NK-92 (cell line): ENCODE results near the gene UBAP1.
"Not testable (repeated sequence)": the region's sequence is repeated elsewhere in the genome, so short reads cannot be mapped to it uniquely, and the experiment has no call there.

Experiments used
- DNase-seq: peaks from one replicate; lab custom pipeline; 2025; ENCODE audit not compliant: unreplicated experiment; lab: John Stamatoyannopoulos, UW

Gene UBAP1

DNA sequence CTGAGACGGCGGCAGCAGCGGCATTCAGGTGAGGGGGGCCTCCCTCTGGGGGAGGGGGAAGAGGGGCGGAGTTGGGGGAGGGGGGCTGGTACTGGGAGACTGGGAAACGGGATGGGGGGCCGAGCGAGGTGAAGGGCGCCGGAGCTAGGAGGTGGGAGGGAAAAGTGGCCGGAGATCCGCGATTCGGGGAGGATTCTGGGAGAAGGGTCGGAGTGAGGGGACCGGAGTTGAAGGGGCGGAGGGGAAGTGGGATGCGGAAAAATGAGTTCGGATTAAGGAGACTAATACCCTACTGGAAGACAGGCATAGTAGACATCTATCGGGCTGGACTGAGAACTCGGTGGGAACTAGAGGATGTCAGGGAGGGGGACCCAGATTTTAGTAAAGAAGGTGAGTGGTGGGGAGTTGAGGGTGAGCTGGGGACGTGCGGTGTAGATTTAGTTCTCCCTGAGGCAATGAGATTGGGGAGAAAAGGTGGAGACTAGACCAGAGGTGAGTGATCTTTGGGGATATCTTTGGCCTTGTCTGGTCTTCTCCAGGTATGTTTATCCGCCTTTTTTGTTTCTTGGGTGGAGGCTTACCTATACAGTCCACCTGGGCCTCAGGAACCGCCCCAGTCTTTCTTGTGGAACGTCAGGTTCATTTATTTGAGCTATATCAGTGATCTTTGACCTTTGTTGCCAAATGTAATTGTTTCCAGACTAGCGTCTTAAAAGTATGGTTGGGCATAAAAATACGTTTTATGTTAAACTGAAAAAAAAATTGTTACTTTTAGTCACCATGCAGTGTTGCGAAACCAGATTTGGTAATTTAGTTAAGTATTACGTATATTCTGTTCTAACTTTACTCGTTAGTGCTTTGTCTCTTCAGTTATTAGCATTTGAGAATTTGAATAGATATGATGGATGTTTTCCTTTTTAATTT is 632 bp downstream of the UBAP1 start:
- DNase-seq, result no peak

DNA sequence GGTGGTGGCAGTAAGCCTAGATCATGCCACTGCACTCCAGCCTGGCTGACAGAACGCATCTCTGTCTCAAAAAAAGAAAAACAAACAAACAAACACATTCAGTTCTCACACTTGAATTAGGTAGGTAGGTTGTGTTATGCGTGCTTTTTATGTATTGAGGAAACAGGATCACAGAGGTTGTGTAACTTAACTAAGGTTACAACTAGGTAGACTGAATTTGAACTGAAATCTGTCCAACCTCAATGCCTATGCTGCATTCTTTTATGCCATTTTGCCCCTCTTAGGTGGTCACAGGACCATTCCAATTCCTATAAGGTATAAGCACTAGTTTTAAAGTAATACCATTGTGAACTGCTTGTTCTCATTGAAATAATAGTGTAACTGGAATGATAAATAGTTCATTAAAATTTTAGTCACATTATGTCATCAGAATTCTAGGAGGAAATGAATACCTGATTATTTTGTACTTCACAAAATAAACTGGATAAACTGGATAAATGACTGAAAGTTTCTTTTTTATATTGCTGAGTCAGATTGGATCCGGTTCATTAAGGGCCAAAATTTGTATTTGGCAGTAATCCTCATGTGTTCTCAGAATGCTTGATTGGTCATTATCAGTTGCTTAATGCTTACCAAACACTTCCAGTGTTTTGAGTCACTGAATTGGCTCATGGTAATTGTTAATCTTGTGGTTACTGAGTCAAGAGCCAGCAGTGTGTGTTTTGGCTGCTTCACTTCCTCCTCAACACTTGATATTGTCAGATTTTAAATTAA is 7.1 kb downstream of the UBAP1 start:
- DNase-seq, result no peak

- no peak for DNase-seq
These were observed 9.0 kb downstream of the UBAP1 start for GRCh38 chr9:34187891-34188240.

GRCh38 chr9:34190996-34191892 is 12.4 kb downstream of the UBAP1 start:
- DNase-seq, result no peak

DNA sequence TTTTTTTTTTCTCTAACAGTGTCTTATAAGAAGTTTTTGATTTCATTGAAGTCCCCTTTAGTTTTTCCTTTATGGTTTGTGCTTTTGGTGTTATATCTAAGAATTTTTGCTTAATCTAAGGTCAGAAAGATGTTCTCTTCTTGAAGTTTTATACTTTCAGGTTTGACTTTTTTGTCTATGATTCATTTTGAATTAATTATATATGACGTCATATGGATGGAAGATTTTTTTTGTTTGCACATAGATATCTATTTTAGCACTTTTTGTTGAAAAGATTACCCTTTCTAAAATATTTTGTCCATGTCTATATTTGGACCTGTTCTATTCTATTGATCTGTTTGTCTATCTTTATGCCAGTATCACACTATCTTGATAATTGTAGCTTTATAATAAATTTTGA is 16.3 kb downstream of the UBAP1 start:
- no peak for DNase-seq

- not testable (repeated sequence) for DNase-seq
These were observed 18.4 kb downstream of the UBAP1 start for GRCh38 chr9:34197286-34197685.

GRCh38 chr9:34197756-34198711 is 19.2 kb downstream of the UBAP1 start:
- DNase-seq, result no peak

- no peak for DNase-seq
These were observed 21.2 kb downstream of the UBAP1 start for GRCh38 chr9:34200092-34200491.

DNA sequence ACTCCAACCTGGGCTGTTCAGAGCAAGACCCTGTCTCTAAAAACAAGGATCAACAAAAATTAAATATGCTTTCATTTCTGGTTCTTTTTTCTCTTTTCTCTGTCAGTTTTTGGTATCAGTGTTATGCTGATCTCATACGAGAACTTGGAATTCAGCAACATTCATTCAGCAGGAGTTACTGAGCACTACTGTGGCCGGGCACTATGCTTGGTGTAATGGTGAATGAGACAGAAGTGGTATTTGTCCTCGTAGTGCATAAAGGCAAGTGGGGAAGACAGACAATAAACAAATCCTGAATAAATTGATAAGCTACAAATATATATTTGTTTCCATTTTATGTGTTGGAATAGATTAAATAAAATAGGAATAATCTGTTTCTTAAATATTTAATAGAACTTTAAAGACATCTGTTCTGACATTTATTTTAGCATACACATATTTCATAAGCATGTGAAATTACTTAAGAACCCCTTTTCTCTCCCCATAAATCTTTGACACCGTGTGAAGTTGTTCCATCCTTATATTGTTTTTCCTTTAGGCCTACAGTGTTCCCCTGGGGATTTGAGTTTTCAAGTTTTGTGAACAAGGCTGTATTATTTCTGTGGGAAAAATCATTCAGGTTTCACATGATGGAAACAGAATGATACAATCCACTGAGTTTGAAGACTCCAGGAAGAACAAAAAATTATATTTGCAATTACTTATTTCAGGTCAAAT is 24.6 kb downstream of the UBAP1 start:
- DNase-seq, result no peak

DNA sequence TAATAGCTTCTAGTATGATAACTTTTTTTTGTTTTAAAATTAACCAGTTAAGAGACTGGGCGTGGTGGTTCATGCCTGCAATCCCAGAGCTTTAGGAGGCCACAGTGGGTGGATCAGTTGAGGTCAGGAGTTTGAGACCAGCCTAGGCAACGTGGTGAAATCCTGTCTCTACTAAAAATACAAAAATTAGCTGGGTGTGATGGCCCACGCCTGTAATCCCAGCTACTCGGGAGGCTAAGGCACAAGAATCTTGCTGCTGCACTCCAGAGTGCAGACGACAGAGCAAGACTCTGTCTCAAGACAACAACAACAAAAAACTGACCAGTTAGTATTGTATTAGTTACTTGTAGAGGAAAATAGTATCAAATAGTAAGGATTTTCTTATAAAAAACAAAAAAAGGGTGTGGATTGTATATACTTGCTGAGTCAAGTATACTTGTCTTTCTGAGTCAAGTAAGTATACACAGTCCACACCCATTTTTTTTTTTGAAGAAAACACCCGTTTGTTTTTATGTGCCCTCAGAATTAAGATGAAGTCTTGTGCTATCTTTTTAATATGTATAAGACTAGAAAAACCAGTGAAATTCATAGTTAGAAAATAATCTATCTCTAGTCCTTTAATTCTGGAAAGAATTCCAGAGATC is 25.3 kb downstream of the UBAP1 start:
- no peak for DNase-seq

DNA sequence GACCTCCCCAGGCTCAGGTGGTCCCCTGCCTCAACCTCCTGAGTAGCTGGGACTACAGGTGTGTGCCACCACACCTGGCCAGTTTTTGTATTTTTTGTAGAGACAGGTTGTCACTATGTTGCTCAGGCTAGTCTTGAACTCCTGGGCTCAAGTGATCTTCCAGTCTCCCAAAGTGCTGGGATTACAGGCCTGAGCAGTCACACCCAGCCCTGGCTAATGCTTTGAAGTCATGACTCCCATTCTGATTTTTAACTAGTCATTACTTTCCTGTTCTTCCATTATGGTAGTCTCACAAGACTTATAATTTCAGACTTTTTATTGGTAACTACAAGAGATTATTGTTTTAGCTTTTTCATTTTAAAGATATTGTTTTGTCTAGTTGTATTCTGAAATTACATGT is 26.3 kb downstream of the UBAP1 start:
- no peak for DNase-seq

GRCh38 chr9:34206561-34206960 is 27.7 kb downstream of the UBAP1 start:
- no peak for DNase-seq

DNA sequence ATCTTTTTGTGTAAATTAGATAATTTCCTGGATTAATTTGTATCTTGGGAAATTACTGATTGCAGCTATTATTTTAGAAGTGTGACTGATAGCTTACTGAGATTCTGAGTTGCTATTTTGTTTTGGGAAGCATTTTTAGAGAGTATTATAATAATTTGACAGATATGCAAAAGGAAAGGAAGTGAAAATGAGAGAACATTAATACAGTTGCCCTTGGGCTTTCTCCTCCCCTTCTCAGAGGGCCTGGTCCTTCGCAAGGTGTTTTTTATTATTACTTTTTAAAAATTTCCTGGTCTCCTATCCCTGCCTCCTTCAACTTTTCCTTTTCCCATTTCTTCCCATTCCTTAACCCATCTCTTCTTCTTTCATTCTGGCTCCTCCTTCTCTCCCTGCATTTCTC is 32.6 kb downstream of the UBAP1 start:
- DNase-seq, result no peak

DNA sequence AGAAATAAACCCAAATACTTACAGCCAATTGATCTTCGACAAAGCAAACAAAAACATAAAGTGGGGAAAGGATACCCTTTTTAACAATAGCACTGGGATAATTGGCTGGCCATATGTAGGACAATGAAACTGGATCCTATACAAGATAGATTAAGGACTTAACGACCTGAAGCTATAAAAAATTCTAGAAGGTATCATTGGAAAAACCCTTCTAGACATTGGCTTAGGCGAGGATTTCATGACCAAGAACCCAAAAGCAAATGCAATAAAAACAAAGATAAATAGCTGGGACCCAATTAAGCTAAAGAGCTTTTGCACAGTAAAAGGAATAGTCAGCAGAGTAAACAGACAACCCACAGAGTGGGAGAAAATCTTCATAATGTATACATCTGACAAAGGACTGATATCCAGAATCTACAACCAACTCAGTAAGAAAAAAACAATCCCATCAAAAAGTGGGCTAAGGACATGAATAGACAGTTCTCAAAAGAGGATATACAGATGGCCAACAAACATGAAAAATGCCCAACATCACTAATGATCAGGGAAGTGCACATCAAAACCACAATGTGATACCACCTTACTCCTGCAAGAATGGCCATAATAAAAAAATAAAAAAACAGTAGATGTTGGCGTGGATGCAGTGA is 35.6 kb downstream of the UBAP1 start:
- not testable (repeated sequence) for DNase-seq

GRCh38 chr9:34216325-34216724 is 37.5 kb downstream of the UBAP1 start:
- DNase-seq, result no peak

DNA sequence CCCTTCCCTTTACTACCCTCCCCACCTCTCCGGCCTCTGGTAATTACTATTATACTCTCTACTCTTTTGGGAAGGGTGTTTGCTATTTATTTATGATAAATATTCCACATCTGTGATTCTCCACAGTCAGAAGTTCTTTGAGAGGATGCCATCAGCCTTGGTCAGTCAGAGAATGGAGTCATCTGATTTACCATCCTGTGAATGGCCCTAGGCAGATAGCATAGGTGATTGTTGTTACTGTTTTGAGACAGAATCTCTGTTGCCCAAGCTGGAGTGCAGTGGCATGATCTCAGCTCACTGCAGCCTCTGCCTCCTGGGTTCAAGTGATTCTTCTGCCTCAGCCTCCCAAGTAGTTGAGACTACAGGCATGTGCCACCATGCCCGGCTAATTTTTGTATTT is 38.2 kb downstream of the UBAP1 start:
- DNase-seq, result not testable (repeated sequence)

GRCh38 chr9:34218446-34218845 is 39.6 kb downstream of the UBAP1 start:
- no peak for DNase-seq

- DNase-seq, result no peak
These were observed 40.6 kb downstream of the UBAP1 start for GRCh38 chr9:34219421-34219820.
